Inflammatory macrophage treated with lipopolysaccharide for 4 hours (primary cell): Measurements from ENCODE around the gene KIAA2012.
"Not testable (repeated sequence)": the region's sequence is repeated elsewhere in the genome, so short reads cannot be mapped to it uniquely, and the experiment has no call there.

Source experiments
- DNase-seq: peaks from one replicate; pipeline ENCODE4 v3.0.0-alpha.2; 2020

Gene KIAA2012

GRCh38 chr2:202120828-202121227, 47.8 kb downstream of the KIAA2012 start:
- DNase-seq, result no peak

DNA sequence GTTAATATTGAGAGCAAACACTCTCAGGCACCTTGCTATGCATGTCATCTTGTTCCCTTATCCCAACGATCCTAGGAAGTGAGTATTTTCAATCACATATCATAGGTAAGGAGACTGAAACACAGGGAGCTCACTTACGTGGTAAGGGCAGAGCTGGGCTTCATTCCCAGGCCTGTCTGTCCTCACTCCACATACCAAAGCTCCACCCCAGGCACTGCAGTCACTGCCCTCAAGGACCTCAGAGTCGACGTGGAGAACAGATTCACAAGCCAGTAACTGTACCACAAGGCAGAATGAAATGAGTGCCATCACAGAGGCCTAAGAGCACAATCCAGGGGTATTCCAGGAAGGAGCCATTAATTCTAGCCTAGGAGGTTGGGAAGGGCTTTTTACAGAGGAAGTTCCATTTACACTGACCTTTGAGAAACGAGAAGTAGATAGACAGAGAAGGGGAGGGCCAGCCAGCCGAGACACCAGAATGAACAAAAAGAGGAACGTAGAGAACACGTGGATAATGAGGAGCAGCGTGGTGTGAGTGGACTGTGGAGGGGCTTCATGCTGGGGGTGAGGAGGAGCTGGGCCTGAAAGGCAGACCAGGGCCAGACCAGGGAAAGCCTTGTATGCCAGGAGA, 48.6 kb downstream of the KIAA2012 start:
- DNase-seq, result peak; percentile 84

- DNase-seq, result no peak
Measured at GRCh38 chr2:202122163-202122540, 49.1 kb downstream of the KIAA2012 start.

DNA sequence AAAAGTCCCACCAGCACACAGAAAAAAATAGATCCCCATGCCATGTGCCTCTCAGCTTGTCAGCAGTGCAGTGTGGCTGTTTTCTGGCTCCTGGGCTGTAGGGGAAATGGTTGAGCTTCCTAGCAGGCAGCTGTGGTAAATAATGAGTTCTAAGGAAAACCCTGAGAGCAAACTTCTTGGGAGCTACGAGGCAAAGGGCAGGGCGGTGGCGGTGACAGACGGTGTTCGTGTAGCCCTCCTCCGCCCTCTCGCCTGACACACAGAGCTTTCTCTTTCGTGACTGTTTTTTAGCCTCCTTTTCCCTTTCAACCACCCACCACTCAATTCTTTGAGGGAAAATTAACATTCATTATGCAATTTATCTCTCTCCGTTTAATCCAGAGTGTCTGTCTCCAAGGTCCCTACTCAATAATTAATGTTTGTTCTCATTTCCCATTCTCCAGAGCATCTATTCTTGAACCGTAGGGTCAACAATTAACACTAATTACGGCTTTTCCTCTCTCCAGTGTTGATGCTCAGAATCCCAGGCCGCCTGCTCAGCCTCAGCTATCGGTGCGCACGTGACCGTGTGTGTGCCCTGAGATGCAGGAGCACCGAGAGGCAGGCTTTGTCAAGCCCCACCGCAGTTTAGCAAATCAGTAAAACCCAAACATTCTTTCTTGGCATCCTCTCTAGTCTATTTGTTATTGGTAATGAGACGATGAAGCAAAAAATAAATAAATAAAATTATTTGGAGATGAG, 50.1 kb downstream of the KIAA2012 start:
- no peak for DNase-seq

DNA sequence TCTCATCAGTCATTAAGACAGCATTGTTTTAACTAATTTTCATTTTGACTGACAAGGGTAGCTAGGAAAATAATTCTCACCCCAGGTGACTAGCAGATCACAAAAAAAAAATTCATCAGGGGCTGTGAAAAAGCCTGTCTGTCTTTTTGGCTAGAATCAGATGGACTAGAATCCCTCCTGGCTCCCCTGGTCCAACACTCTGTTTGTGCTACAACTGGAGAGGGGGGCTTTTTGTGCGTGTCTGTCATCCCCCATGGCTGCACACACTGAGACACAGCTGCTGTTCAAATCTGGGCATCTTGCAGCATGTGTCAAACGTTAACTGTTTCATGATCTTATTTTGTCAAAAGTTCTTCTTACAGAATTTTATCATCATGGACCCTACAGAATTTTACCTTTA, 51.2 kb downstream of the KIAA2012 start:
- DNase-seq, result no peak

DNA sequence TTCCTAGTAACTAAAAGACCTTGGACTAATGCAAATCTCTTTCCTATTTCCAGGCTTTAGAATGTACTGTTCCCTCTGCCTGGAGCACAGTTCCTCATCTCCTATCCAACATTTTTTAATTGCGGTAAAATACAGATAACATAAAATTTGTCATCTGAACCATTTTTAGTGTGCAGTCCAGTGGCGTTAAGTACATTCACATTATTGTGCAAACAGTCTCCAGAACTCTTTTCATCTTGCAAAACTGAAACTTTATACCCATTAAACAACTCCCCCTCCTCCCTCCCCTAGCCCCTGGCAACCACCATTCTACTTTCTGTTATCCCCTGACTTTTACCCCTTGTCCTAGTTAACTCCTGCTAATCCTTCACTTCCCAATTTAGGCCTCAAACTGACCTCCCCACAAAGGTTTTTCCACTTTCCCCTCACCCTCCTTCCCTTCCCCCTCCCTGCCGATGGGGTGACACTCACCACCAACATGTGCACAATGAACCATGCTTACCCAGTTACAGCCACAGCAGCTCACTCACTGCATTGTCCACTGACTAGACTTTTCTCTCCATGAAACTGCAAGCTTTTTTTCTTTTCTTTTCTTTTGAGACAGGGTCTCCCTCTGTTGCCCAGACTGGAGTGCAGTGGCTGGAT, 54.8 kb downstream of the KIAA2012 start:
- no peak for DNase-seq

- no peak for DNase-seq
Measured at GRCh38 chr2:202129841-202130240, 56.8 kb downstream of the KIAA2012 start.

- no peak for DNase-seq
Measured at GRCh38 chr2:202133200-202133908, 60.3 kb downstream of the KIAA2012 start.

- DNase-seq, result no peak
Measured at GRCh38 chr2:202133909-202134265, 60.8 kb downstream of the KIAA2012 start.

GRCh38 chr2:202135091-202135874, 62.2 kb downstream of the KIAA2012 start:
- peak; percentile 62 for DNase-seq

- not testable (repeated sequence) for DNase-seq
Measured at GRCh38 chr2:202136039-202136438, 63.0 kb downstream of the KIAA2012 start.

GRCh38 chr2:202136526-202136925, 63.5 kb downstream of the KIAA2012 start:
- DNase-seq, result no peak

DNA sequence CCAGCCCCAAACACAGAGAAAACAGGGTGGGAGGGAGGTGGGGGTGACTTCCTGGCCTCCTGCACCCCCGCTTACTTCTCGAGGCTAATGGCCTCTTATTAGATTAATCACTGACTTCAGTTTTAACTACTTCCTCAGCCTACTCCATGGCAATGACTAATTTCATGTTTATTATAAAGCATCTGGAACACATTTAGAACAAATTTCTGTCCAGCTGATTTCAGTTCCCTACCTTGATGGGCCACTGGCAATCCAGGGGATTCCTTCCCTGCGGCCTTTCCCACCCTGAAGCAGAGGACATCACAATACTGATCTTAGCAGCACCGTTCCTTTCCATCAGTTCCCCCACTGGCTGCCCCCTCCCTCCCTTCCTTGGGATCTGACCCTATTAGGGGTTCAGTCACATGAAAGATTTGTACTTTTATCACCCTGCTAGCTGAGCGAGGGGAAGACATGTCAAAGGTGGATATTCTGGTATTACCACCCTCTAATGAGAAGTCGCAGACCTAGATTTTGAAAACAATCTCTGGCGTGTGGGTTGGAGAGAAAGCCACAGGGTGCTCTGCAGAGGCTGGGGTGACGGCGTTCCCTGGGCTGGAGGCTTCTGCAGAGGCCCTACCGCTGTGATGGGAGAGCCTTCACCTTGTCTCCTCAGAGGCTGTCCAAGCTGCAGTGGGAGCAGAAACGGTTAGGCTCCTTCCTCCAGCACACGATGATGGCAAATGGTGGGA, 67.6 kb downstream of the KIAA2012 start:
- DNase-seq, result no peak

- DNase-seq, result no peak
Measured at GRCh38 chr2:202141329-202141947, 68.4 kb downstream of the KIAA2012 start.

DNA sequence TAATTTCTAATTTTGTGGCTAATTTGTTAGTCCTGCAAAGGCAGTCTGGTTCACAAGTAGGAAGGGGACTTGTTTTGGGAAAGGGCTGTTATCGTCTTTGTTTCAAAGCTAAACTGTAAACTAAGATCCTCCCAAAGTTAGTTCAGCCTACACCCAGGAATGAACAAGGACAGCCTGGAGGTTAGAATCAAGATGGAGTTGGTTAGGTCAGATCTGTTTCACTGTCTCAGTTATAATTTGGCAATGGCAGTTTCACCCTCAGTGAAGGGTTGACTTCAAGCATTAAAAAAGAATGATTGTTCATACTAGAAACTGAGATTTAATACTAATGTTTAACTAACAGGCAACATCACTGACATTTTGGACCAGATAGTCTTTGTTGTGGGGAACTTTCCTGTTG, 69.5 kb downstream of the KIAA2012 start:
- no peak for DNase-seq

DNA sequence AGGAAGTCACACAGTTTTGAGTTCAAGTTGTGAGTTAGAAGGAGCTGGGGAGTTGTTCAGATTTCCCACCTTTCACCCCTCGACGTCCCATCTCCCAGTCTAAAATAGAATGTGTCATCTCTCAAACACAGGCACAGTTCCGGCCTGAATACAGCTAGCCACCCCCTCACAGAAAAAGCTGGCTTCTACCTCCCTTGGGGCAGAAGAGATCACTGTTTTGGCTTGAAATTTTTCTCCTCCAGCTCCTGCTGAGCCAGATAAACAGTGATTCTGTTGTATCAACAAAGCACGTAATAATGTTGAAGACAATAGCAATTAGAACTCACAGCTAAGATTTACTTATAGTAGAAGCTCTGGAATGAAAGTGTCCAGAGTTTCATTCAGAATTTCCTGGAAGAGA, 74.7 kb downstream of the KIAA2012 start:
- peak; percentile 11 for DNase-seq

- DNase-seq, result no peak
Measured at GRCh38 chr2:202148515-202149154, 75.6 kb downstream of the KIAA2012 start.

GRCh38 chr2:202149155-202149762, 76.2 kb downstream of the KIAA2012 start:
- DNase-seq, result no peak

DNA sequence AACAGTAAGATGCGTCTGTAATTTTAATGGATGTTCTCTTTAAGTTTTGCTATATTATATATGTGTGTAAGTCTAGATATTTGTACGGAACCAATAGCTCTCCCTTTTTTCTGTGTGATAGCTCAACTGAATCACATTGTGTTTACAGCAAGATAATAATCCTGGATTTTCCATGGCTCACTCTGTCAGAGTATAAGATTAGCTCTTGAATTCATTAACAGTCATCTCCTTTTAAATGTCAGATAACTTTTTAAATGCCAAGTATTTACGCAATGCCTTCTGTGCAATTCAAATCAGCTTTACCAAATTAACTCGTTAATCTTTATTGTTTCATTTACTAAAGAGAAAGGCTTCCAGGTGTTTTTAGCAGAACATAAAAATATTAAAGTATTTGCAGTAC, 76.9 kb downstream of the KIAA2012 start:
- no peak for DNase-seq

DNA sequence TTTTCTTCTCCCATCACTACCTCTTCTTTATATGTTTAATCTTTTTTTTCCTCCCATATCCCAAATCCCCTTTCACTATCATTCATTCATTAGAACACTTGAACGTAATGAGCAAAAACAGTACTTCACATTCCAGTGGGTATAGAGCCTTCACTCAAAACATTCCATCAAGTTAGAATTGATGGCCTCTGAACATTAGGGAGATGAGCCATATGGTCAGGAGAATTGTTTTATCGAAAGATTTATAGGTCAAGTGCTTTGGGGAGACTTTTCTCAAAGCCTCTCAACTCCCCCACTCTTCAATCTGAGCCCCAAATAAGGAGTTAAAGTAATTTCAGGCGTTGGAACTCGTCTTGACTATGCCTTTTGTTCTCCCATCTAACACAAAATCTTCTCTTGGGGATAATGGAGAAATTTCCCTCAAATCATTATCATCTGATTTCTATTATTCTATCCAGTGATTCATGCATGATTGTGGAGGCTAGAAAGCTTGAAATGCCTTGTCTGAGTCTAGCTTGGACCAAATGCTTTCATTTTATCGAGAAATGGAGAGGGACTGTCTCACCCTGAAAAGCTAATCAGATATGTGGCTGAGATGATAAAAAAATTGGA, 79.2 kb downstream of the KIAA2012 start:
- no peak for DNase-seq
